IMR-90 (cell line): Measurements from ENCODE around the gene RNF11. TPM values are rescaled to one million over a fixed set of nuclear protein-coding genes. Genes with fewer than 3 reads are reported as not detected.

ENCODE experiments used
- ATAC-seq: fragments of 200-7000 bp; cut with Tn5 transposase; 2 replicates; pipeline ENCODE4 v1.9.1; 2020; ENCODE audit warnings: low read depth, mild to moderate bottlenecking, moderate library complexity
- BruUV-seq: library from RNA; stranded (reverse); fragments of 400-500 nt; replicated peaks from 2 replicates; lab custom pipeline; 2021; lab: Mats Ljungman, UMichigan
- CTCF ChIA-PET: fragments of 300-600 bp; formaldehyde crosslinking; extraction: SDS; loops from one replicate; lab custom pipeline; 2021; ENCODE audit warnings: antibody characterized with exemption; lab: Yijun Ruan, JAX
- POLR2A ChIA-PET: fragments of 300-600 bp; sonication (Branson Sonifier 250); formaldehyde crosslinking; loops from one replicate; lab custom pipeline; 2022; ENCODE audit warnings: antibody characterized with exemption; ENCODE audit not compliant: unreplicated experiment; lab: Charles Lee
- DNase-seq: peaks from one replicate; pipeline ENCODE4 v3.0.0; 2013
- H2AFZ ChIP-seq: replicated peaks from 2 replicates; pipeline ENCODE3; 2013; ENCODE audit warnings: low read length, mild to moderate bottlenecking; ENCODE audit not compliant: poor library complexity
- H2AK5ac ChIP-seq: 2 replicates; pipeline ENCODE4 v1.6.1; 2013; ENCODE audit warnings: low read depth, low read length, inconsistent platforms
- H2AK9ac ChIP-seq: replicated peaks from 2 replicates; pipeline ENCODE3; 2013; ENCODE audit warnings: mild to moderate bottlenecking, low read depth, low read length, moderate library complexity; ENCODE audit not compliant: poor library complexity
- H2BK120ac ChIP-seq: 2 replicates; pipeline ENCODE4 v1.6.1; 2013; ENCODE audit warnings: low read depth, low read length, inconsistent platforms
- H2BK15ac ChIP-seq: 3 replicates; pipeline ENCODE4 v1.6.1; 2013; ENCODE audit warnings: low read depth, low read length, inconsistent platforms
- H2BK20ac ChIP-seq: 2 replicates; pipeline ENCODE4 v1.6.1; 2013; ENCODE audit warnings: low read depth, mild to moderate bottlenecking, inconsistent platforms, low read length, moderate library complexity
- H2BK5ac ChIP-seq: 2 replicates; pipeline ENCODE4 v1.6.1; 2013; ENCODE audit warnings: mild to moderate bottlenecking, low read depth, low read length, inconsistent platforms; ENCODE audit not compliant: poor library complexity, severe bottlenecking
- H3K14ac ChIP-seq: replicated peaks from 2 replicates; pipeline ENCODE4 v1.6.1; 2013; ENCODE audit warnings: low read depth, low read length, inconsistent platforms
- H3K18ac ChIP-seq: 2 replicates; pipeline ENCODE4 v1.6.1; 2013; ENCODE audit warnings: low read depth, low read length, control low read depth
- H3K23ac ChIP-seq: 2 replicates; pipeline ENCODE4 v1.6.1; 2013; ENCODE audit warnings: low read depth, low read length, inconsistent platforms
- H3K27ac ChIP-seq: 2 replicates; pipeline ENCODE4 v1.5.1; 2013; ENCODE audit warnings: mild to moderate bottlenecking, control low read depth, low read length; ENCODE audit not compliant: insufficient read depth
- H3K27me3 ChIP-seq: 2 replicates; pipeline ENCODE4 v1.6.1; 2013; ENCODE audit warnings: low read length; ENCODE audit not compliant: control insufficient read depth, insufficient read depth
- H3K36me3 ChIP-seq: 2 replicates; pipeline ENCODE4 v1.6.1; 2013; ENCODE audit warnings: low read length, mixed read lengths; ENCODE audit not compliant: control insufficient read depth, insufficient read depth
- H3K4ac ChIP-seq: 2 replicates; pipeline ENCODE4 v1.6.1; 2013; ENCODE audit warnings: low read depth, low read length, inconsistent platforms
- H3K4me1 ChIP-seq: 2 replicates; pipeline ENCODE4 v1.6.1; 2013; ENCODE audit warnings: low read length, mixed read lengths; ENCODE audit not compliant: control insufficient read depth, insufficient read depth
- H3K4me2 ChIP-seq: 2 replicates; pipeline ENCODE4 v1.6.1; 2013; ENCODE audit warnings: low read depth, mild to moderate bottlenecking, control low read depth, low read length, moderate library complexity
- H3K4me3 ChIP-seq: 2 replicates; pipeline ENCODE4 v1.5.1; 2013; ENCODE audit warnings: low read depth, mild to moderate bottlenecking, control low read depth, low read length, moderate library complexity; ENCODE audit not compliant: insufficient read depth
- H3K56ac ChIP-seq: 2 replicates; pipeline ENCODE4 v1.6.1; 2013; ENCODE audit warnings: low read length, inconsistent platforms; ENCODE audit not compliant: insufficient read depth; ENCODE audit errors: extremely low read depth
- H3K79me1 ChIP-seq, 2 experiments: 2 replicates each; pipeline ENCODE4 v1.6.1; 2013; ENCODE audit warnings: low read length in 2 of 2, inconsistent platforms in 1 of 2, low read depth in 1 of 2
- H3K9ac ChIP-seq: 2 replicates; pipeline ENCODE4 v1.6.1; 2013; ENCODE audit warnings: low read depth, low read length, control low read depth
- H3K9me1 ChIP-seq: 2 replicates; pipeline ENCODE4 v1.6.1; 2013; ENCODE audit warnings: low read length, inconsistent platforms; ENCODE audit not compliant: insufficient read depth
- H3K9me3 ChIP-seq: 2 replicates; pipeline ENCODE4 v1.6.1; 2013; ENCODE audit warnings: low read length; ENCODE audit not compliant: control insufficient read depth, insufficient read depth
- H4K20me1 ChIP-seq: 2 replicates; pipeline ENCODE4 v1.6.1; 2013; ENCODE audit warnings: low read length, inconsistent platforms; ENCODE audit not compliant: insufficient read depth
- H4K5ac ChIP-seq: 2 replicates; pipeline ENCODE4 v1.6.1; 2013; ENCODE audit warnings: mild to moderate bottlenecking, low read depth, low read length, control low read depth
- H4K8ac ChIP-seq, 2 experiments: 2 replicates each; pipeline ENCODE4 v1.6.1; 2013; ENCODE audit warnings: low read depth in 2 of 2, low read length in 2 of 2, control low read depth in 1 of 2, inconsistent platforms in 1 of 2
- H4K91ac ChIP-seq: 2 replicates; pipeline ENCODE4 v1.6.1; 2013; ENCODE audit warnings: low read depth, low read length, inconsistent platforms; ENCODE audit not compliant: insufficient read depth
- BHLHE40 ChIP-seq: fragments of 150-350 bp; IDR thresholded peaks from 2 replicates; pipeline ENCODE4 v1.6.1; 2016; ENCODE audit warnings: mild to moderate bottlenecking, low read depth, low read length
- ELK1 ChIP-seq: fragments of 150-350 bp; IDR thresholded peaks from 2 replicates; pipeline ENCODE4 v1.6.1; 2016; ENCODE audit warnings: low read depth, mild to moderate bottlenecking, low read length, moderate library complexity, borderline replicate concordance
- FOS ChIP-seq: fragments of 150-350 bp; IDR thresholded peaks from 2 replicates; pipeline ENCODE4 v1.6.1; 2016; ENCODE audit warnings: low read depth, low read length
- MAZ ChIP-seq: IDR thresholded peaks from 2 replicates; pipeline ENCODE4 v1.6.1; 2012; ENCODE audit warnings: low read depth, mild to moderate bottlenecking, low read length, improper control_type of control experiment, moderate library complexity, borderline replicate concordance
- NFE2L2 ChIP-seq: fragments of 150-350 bp; IDR thresholded peaks from 2 replicates; pipeline ENCODE4 v1.6.1; 2016; ENCODE audit warnings: low read depth, mild to moderate bottlenecking, low read length
- RFX5 ChIP-seq: IDR thresholded peaks from 2 replicates; pipeline ENCODE4 v1.8.0; 2012; ENCODE audit warnings: low read depth, mild to moderate bottlenecking, low read length, moderate library complexity
- USF2 ChIP-seq: fragments of 150-350 bp; IDR thresholded peaks from 2 replicates; pipeline ENCODE4 v1.6.1; 2017; ENCODE audit warnings: mild to moderate bottlenecking, antibody characterized with exemption, low read length, low read depth
- whole genome bisulfite sequencing, 2 experiments: methylation state at CpG; one replicate each; pipeline versions ENCODE4 v1.1.5 to v1.1.7; 2013; ENCODE audit warnings: missing lambda C conversion rate in 2 of 2; ENCODE audit not compliant: insufficient read length in 1 of 2; ENCODE audit errors: extremely low coverage in 2 of 2; 5-methylcytosine and 5-hydroxymethylcytosine counted together
- dilution Hi-C: fragments of 300-500 bp; cut with HindIII; formaldehyde crosslinking; loops from one replicate; pipeline ENCODE4 v1.14.3; 2018; ENCODE audit warnings: low sequenced_read_pairs; ENCODE audit not compliant: unreplicated experiment
- in situ Hi-C: fragments of 300-500 bp; cut with MboI; formaldehyde crosslinking; loops from 3 replicates; pipeline ENCODE4 v1.14.3; 2019; ENCODE audit warnings: low sequenced_read_pairs, inconsistent platforms, mixed read lengths
- intact Hi-C: fragments of 100-400 bp; cut with micrococcal nuclease; formaldehyde crosslinking; loops from 2 replicates; pipeline ENCODE4 v1.10.0; 2022
- polyA plus RNA-seq, 3 experiments: library from polyadenylated mRNA; depleted of rRNA; stranded (reverse); fragments of >200 nt; gene quantifications; 2 replicates each; pipeline ENCODE4 v1.2.3, GENCODE V29; 2012; ENCODE audit warnings: low replicate concordance in 1 of 3
- total RNA-seq: library from RNA; depleted of rRNA; stranded (reverse); fragments of >200 nt; gene quantifications from 2 replicates; pipeline ENCODE4 v1.2.3, GENCODE V29; 2012

The RNF11 gene
- total and polyA plus RNA-seq, 2 of the 4 experiments (the other 2 are of a cell fraction) = 63.3 to 64.1 TPM

- H4K8ac ChIP-seq = no peak overlapping the region
- BruUV-seq = no TSS peak
- CTCF ChIA-PET = interaction anchor here (1.5 kb wide), 1 partner anchor 82 kb away, joined by 4 read pairs; no protein-coding TSS in a partner anchor
- H3K56ac ChIP-seq = no peak overlapping the region
- no peak overlapping the region for H2BK15ac ChIP-seq
- H3K27me3 ChIP-seq = peaks cover 2% of the 10 kb centered on the region; the same call in 1 of the 2 replicates
- H3K23ac ChIP-seq = no peak overlapping the region
- intact Hi-C loops = no loop called here
- POLR2A ChIA-PET = no interaction called here
- no peaks in the 10 kb centered on the region for H3K36me3 ChIP-seq
- H4K5ac ChIP-seq = no peak overlapping the region
- H3K79me1 ChIP-seq = no peaks in the 10 kb centered on the region
- H4K91ac ChIP-seq = no peak overlapping the region
- no peak overlapping the region for H2BK120ac ChIP-seq
- no peak overlapping the region for H3K4me3 ChIP-seq
- no peaks in the 10 kb centered on the region for H4K20me1 ChIP-seq
- DNase-seq (no peak), ATAC-seq (no peak)
- peaks cover 7% of the 10 kb centered on the region for H3K9me3 ChIP-seq
- no peak overlapping the region for H3K4me2 ChIP-seq
- H3K9me1 ChIP-seq = no peaks in the 10 kb centered on the region
- dilution Hi-C loops = no loop called here
- in situ Hi-C loops = no loop called here
- H2AK9ac ChIP-seq = no peak overlapping the region
- no peak overlapping the region for H3K14ac ChIP-seq
- no peak overlapping the region for H2BK5ac ChIP-seq
- no peak overlapping the region for H3K4ac ChIP-seq
- 100% methylated on average over 1 of the region's 6 CpGs; no CpG with 5 or more reads in 1 of the 2 experiments for WGBS, 2 experiments
- H2AFZ ChIP-seq = no peak overlapping the region
- H2BK20ac ChIP-seq = no peak overlapping the region
- H3K18ac ChIP-seq = no peak overlapping the region
- no peak for TF ChIP-seq RFX5
- no peak for TF ChIP-seq FOS
- no peak for TF ChIP-seq USF2
- no peak for TF ChIP-seq BHLHE40
- no peak for TF ChIP-seq NFE2L2
- no peak for TF ChIP-seq MAZ
- TF ChIP-seq ELK1 = no peak
- no peak overlapping the region for H3K27ac ChIP-seq
- H3K4me1 ChIP-seq = no peaks in the 10 kb centered on the region
- no peak overlapping the region for H3K9ac ChIP-seq
- no peak overlapping the region for H2AK5ac ChIP-seq
These were observed 11.8 kb upstream of the RNF11 start for GRCh38 chr1:51224255-51224654.
